HepG2 (cell line): ENCODE measurements around the gene RAD23A. TPM values are rescaled to one million over a fixed set of nuclear protein-coding genes. Genes with fewer than 3 reads are reported as not detected.

Experiments used
- DNMT1 ChIP-seq: sonication (generic); formaldehyde crosslinking; IDR thresholded peaks from 2 replicates; pipeline ENCODE4 v1.5.1; 2020; ENCODE audit warnings: mild to moderate bottlenecking, missing genetic modification reagents
- FOXC1 ChIP-seq: sonication (generic); formaldehyde crosslinking; IDR thresholded peaks from 2 replicates; pipeline ENCODE4 v1.8.0; 2022; ENCODE audit warnings: mild to moderate bottlenecking, missing genetic modification reagents, borderline replicate concordance
- GABPB1 ChIP-seq: IDR thresholded peaks from 2 replicates; pipeline ENCODE4 v1.6.1; 2016; ENCODE audit warnings: mild to moderate bottlenecking, missing genetic modification reagents, moderate library complexity, missing compliant biosample characterization
- GTF3A ChIP-seq: sonication (generic); formaldehyde crosslinking; conservative IDR thresholded peaks from 2 replicates; pipeline ENCODE4 v1.4.0; 2020; ENCODE audit warnings: mild to moderate bottlenecking, missing genetic modification reagents
- IKZF4 ChIP-seq: sonication (generic); formaldehyde crosslinking; IDR thresholded peaks from 2 replicates; pipeline ENCODE4 v1.5.1; 2020; ENCODE audit warnings: borderline replicate concordance, mild to moderate bottlenecking, low read depth, missing genetic modification reagents; ENCODE audit errors: not compliant biosample characterization
- KLF16 ChIP-seq, 2 experiments: sonication (generic) in 1 of 2; formaldehyde crosslinking in 1 of 2; IDR thresholded peaks; 2 replicates each; pipeline versions ENCODE4 v1.6.1 to v1.8.0; 2016 to 2023; ENCODE audit warnings: missing genetic modification reagents in 2 of 2, missing compliant biosample characterization in 1 of 2
- MYC ChIP-seq: sonication (generic); formaldehyde crosslinking; IDR thresholded peaks from 2 replicates; pipeline ENCODE4 v1.9.0; 2021; ENCODE audit warnings: missing genetic modification reagents, borderline replicate concordance
- NFIC ChIP-seq: IDR thresholded peaks from 2 replicates; pipeline ENCODE4 v1.6.1; 2012; ENCODE audit warnings: mild to moderate bottlenecking, low read length, inconsistent platforms
- NR2F2 ChIP-seq: IDR thresholded peaks from 2 replicates; pipeline ENCODE4 v1.6.1; 2012; ENCODE audit warnings: low read depth, inconsistent platforms, borderline replicate concordance
- PCBP2 ChIP-seq: fragments of 200-400 bp; formaldehyde crosslinking; optimal IDR thresholded peaks from 2 replicates; pipeline ENCODE3; 2018; ENCODE audit warnings: low read length, low read depth; ENCODE audit not compliant: poor library complexity, severe bottlenecking
- RFX1 ChIP-seq: fragments of 450-650 bp; IDR thresholded peaks from 2 replicates; pipeline ENCODE4 v1.6.1; 2017
- SAP130 ChIP-seq: IDR thresholded peaks from 2 replicates; pipeline ENCODE4 v1.6.1; 2016; ENCODE audit warnings: low read depth
- SRF ChIP-seq: IDR thresholded peaks from 2 replicates; pipeline ENCODE4 v1.6.1; 2011; ENCODE audit warnings: mild to moderate bottlenecking, low read depth, low read length, moderate library complexity
- ZBTB7A ChIP-seq: sonication (generic); formaldehyde crosslinking; IDR thresholded peaks from 2 replicates; pipeline ENCODE4 v1.8.0; 2022; ENCODE audit warnings: mild to moderate bottlenecking, missing genetic modification reagents
- ZFP41 ChIP-seq: sonication (generic); formaldehyde crosslinking; IDR thresholded peaks from 2 replicates; pipeline ENCODE4 v1.4.0; 2020; ENCODE audit warnings: mild to moderate bottlenecking, missing genetic modification reagents, borderline replicate concordance
- ZNF10 ChIP-seq: sonication (generic); formaldehyde crosslinking; IDR thresholded peaks from 2 replicates; pipeline ENCODE4 v1.4.0; 2020; ENCODE audit warnings: mild to moderate bottlenecking, low read depth, missing genetic modification reagents, borderline replicate concordance
- ZNF263 ChIP-seq: sonication (generic); formaldehyde crosslinking; IDR thresholded peaks from 2 replicates; pipeline ENCODE4 v1.4.0; 2020; ENCODE audit warnings: missing genetic modification reagents
- ZNF350 ChIP-seq: sonication (generic); formaldehyde crosslinking; IDR thresholded peaks from 2 replicates; pipeline ENCODE4 v1.4.0; 2020; ENCODE audit warnings: mild to moderate bottlenecking, low read depth, missing genetic modification reagents, borderline replicate concordance
- ZNF430 ChIP-seq: sonication (generic); formaldehyde crosslinking; IDR thresholded peaks from 2 replicates; pipeline ENCODE4 v1.9.0; 2021; ENCODE audit warnings: mild to moderate bottlenecking, missing genetic modification reagents
- ZNF530 ChIP-seq: sonication (generic); formaldehyde crosslinking; IDR thresholded peaks from 2 replicates; pipeline ENCODE4 v1.5.0; 2020; ENCODE audit warnings: low read depth, mild to moderate bottlenecking, missing genetic modification reagents
- ZNF703 ChIP-seq: sonication (generic); formaldehyde crosslinking; IDR thresholded peaks from 2 replicates; pipeline ENCODE4 v1.5.1; 2020; ENCODE audit warnings: missing genetic modification reagents, mild to moderate bottlenecking, moderate library complexity, borderline replicate concordance
- ZNF766 ChIP-seq: sonication (generic); formaldehyde crosslinking; IDR thresholded peaks from 2 replicates; pipeline ENCODE4 v1.5.0; 2020; ENCODE audit warnings: missing genetic modification reagents, borderline replicate concordance
- ZNF768 ChIP-seq: sonication (generic); formaldehyde crosslinking; IDR thresholded peaks from 2 replicates; pipeline ENCODE4 v1.4.0; 2020; ENCODE audit warnings: missing genetic modification reagents
- polyA plus RNA-seq, 8 experiments: library from polyadenylated mRNA; depleted of rRNA in 3 of 8; stranded (reverse) in 7 of 8; unstranded in 1 of 8; fragments of >200 nt; fragmentation: Illumina TruSeq in 4 of 8; extraction: Trizol in 4 of 8; gene quantifications; 2 replicates each; pipeline versions ENCODE4 v1.2.1 to v1.2.3, GENCODE V29; 2011 to 2016; ENCODE audit warnings: low read depth in 4 of 8, missing spikeins in 1 of 8, mixed read lengths in 1 of 8; ENCODE audit not compliant: insufficient read depth in 1 of 8
- total RNA-seq, 5 experiments: library from RNA; depleted of rRNA; stranded (reverse); fragments of >200 nt; fragmentation: Illumina TruSeq; extraction: Trizol; gene quantifications; 2 replicates each; pipeline ENCODE4 v1.2.3, GENCODE V29; 2016; ENCODE audit warnings: low read depth in 1 of 5
- TF ChIP-seq, protein P1 (sequence below): IDR thresholded peaks from 2 replicates; pipeline ENCODE4 v1.6.1; 2012; ENCODE audit warnings: low read depth, low read length, improper control_type of control experiment
- TF ChIP-seq, protein P2 (sequence below): sonication (generic); formaldehyde crosslinking; conservative IDR thresholded peaks from 2 replicates; pipeline ENCODE4 v1.4.0; 2020; ENCODE audit warnings: missing genetic modification reagents
- TF ChIP-seq, protein P3 (sequence below): sonication (generic); formaldehyde crosslinking; IDR thresholded peaks from 2 replicates; pipeline ENCODE4 v1.4.0; 2020; ENCODE audit warnings: mild to moderate bottlenecking, missing genetic modification reagents
- TF ChIP-seq, protein P4 (sequence below): sonication (generic); formaldehyde crosslinking; IDR thresholded peaks from 2 replicates; pipeline ENCODE4 v1.4.0; 2020; ENCODE audit warnings: mild to moderate bottlenecking, missing genetic modification reagents

Gene RAD23A
- total and polyA plus RNA-seq, 2 of the 13 experiments (the other 11 are each of a cell fraction or from before 2014, with no cell fraction given) = 42.5 to 54.2 TPM

DNA sequence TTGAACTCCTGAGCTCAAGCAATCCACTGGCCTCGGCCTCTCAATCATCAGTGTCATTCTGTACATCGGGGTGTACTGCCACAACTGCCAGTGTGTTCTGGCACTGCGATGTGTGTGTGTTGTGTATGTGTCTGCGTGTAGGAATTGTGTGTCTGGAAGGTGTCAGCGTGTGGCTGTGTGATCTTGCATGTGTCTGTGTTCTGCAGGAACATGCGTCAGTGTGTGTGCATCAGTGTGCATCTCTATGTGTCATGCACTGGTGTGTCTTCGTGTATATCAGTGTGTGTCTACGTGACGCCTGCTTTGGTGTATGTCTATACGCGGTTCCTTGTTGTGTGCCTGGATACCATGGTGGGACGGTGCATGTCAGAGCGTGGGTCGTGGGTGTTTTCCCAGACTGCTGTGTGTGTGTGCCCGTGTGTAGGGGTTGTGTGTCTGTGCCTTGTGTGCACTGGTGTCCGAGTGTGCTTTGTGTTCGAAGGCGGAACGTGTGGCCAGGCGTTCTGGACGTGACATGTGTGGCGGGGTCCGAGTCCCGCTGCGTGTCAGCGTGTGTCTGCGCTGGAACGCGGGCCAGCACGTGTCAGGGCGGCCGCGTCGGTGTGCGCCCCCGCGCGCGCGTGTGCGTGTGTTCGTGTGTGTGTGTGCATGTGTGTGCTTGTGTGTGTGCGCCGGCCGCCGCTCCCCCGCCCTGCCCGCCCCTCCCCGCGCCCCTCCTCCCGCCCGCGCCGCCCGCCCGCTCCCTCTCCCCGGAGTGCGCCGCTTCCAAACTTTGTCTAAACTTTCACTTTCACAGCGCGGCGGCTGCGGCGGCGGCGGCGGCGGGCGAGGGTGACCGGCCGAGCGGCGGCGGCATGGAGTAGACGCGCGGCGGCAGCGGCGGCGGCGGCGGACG lies 49.3 kb downstream of the RAD23A start, which contains the start of gene NFIX (continued):
- TF ChIP-seq RFX1 (no peak), SRF (no peak), ZBTB7A (CRISPR knock-in tag) (0 out of 2 replicates have a peak, but pooled peaks have one; percentile 40), FOXC1 (CRISPR knock-in tag) (peak; percentile 63; the same call in 1 of the 2 replicates), IKZF4 (CRISPR knock-in tag) (no peak), SAP130 (CRISPR knock-in tag) (no peak; the same call in 1 of the 2 replicates), NFIC (no peak), ZNF10 (CRISPR knock-in tag) (no peak), PCBP2 (no peak), ZNF766 (CRISPR knock-in tag) (no peak), MYC (CRISPR knock-in tag) (peak; percentile 87), ZNF263 (no peak), ZNF768 (CRISPR knock-in tag) (peak; percentile 39; the same call in 1 of the 2 replicates), DNMT1 (CRISPR knock-in tag) (0 out of 2 replicates have a peak, but pooled peaks have one; percentile 78), ZNF430 (CRISPR knock-in tag) (no peak), ZNF703 (CRISPR knock-in tag) (no peak), GABPB1 (peak; percentile 45), ZFP41 (CRISPR knock-in tag) (0 out of 2 replicates have a peak, but pooled peaks have one; percentile 23), GTF3A (CRISPR knock-in tag) (no peak), ZNF350 (CRISPR knock-in tag) (no peak), NR2F2 (no peak), KLF16 (CRISPR knock-in tag; IDR thresholded peaks at IDR 0.05) (peak in 1 of 2 experiments; percentile 89; a peak in 1 of 4 replicates), ZNF530 (CRISPR knock-in tag) (no peak)
- TF ChIP-seq, protein P1, sequence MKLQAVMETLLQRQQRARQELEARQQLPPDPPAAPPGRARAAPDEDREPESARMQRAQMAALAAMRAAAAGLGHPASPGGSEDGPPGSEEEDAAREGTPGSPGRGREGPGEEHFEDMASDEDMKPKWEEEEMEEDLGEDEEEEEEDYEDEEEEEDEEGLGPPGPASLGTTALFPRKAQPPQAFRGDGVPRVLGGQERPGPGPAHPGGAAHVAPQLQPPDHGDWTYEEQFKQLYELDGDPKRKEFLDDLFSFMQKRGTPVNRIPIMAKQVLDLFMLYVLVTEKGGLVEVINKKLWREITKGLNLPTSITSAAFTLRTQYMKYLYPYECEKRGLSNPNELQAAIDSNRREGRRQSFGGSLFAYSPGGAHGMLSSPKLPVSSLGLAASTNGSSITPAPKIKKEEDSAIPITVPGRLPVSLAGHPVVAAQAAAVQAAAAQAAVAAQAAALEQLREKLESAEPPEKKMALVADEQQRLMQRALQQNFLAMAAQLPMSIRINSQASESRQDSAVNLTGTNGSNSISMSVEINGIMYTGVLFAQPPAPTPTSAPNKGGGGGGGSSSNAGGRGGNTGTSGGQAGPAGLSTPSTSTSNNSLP = no peak
- TF ChIP-seq, protein P2, sequence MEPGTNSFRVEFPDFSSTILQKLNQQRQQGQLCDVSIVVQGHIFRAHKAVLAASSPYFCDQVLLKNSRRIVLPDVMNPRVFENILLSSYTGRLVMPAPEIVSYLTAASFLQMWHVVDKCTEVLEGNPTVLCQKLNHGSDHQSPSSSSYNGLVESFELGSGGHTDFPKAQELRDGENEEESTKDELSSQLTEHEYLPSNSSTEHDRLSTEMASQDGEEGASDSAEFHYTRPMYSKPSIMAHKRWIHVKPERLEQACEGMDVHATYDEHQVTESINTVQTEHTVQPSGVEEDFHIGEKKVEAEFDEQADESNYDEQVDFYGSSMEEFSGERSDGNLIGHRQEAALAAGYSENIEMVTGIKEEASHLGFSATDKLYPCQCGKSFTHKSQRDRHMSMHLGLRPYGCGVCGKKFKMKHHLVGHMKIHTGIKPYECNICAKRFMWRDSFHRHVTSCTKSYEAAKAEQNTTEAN (CRISPR knock-in tag) = peak; percentile 77; the same call in 1 of the 2 replicates
- TF ChIP-seq, protein P3, sequence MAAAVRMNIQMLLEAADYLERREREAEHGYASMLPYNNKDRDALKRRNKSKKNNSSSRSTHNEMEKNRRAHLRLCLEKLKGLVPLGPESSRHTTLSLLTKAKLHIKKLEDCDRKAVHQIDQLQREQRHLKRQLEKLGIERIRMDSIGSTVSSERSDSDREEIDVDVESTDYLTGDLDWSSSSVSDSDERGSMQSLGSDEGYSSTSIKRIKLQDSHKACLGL (CRISPR knock-in tag) = 0 out of 2 replicates have a peak, but pooled peaks have one; percentile 41
- TF ChIP-seq, protein P4, sequence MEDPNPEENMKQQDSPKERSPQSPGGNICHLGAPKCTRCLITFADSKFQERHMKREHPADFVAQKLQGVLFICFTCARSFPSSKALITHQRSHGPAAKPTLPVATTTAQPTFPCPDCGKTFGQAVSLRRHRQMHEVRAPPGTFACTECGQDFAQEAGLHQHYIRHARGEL (CRISPR knock-in tag) = no peak
